OCI-LY1 (cell line): ENCODE measurements around the gene CEP152.

Experiments used
- H2AFZ ChIP-seq: fragments of 200-600 bp; sonication (generic), shearing (Covaris generic); 2 replicates; pipeline ENCODE4 v1.6.0; 2014; ENCODE audit warnings: antibody characterized with exemption, mild to moderate bottlenecking, low read length
- H3F3A ChIP-seq: fragments of 200-600 bp; sonication (generic), shearing (Covaris generic); 2 replicates; pipeline ENCODE4 v1.6.0; 2014; ENCODE audit warnings: mild to moderate bottlenecking, antibody characterized with exemption, low read length, moderate library complexity; ENCODE audit not compliant: insufficient read depth
- H3K27ac ChIP-seq: fragments of 200-600 bp; sonication (generic); 2 replicates; pipeline ENCODE4 v1.5.1; 2014; ENCODE audit warnings: low read length, mixed run types, mild to moderate bottlenecking, low read depth; ENCODE audit not compliant: poor library complexity, severe bottlenecking
- H3K27me3 ChIP-seq: fragments of 200-600 bp; sonication (generic); 2 replicates; pipeline ENCODE4 v1.6.0; 2014; ENCODE audit warnings: antibody characterized with exemption, mild to moderate bottlenecking, low read length, moderate library complexity; ENCODE audit not compliant: insufficient read depth
- H3K36me3 ChIP-seq: fragments of 200-600 bp; sonication (generic); 2 replicates; pipeline ENCODE4 v1.6.1; 2014; ENCODE audit warnings: mild to moderate bottlenecking, antibody characterized with exemption, low read length, moderate library complexity, mixed read lengths; ENCODE audit not compliant: insufficient read depth
- H3K4me1 ChIP-seq: fragments of 200-600 bp; sonication (generic); 2 replicates; pipeline ENCODE4 v1.5.1; 2014; ENCODE audit warnings: mild to moderate bottlenecking, low read length, moderate library complexity; ENCODE audit not compliant: insufficient read depth, severe bottlenecking
- H3K4me2 ChIP-seq: fragments of 200-600 bp; sonication (generic), shearing (Covaris generic); 2 replicates; pipeline ENCODE4 v1.6.1; 2014; ENCODE audit warnings: low read length
- H3K4me3 ChIP-seq: fragments of 200-600 bp; sonication (generic); 2 replicates; pipeline ENCODE4 v1.5.1; 2014; ENCODE audit warnings: low read length, low read depth, mild to moderate bottlenecking, mixed read lengths; ENCODE audit not compliant: poor library complexity, severe bottlenecking
- H3K79me2 ChIP-seq: fragments of 200-600 bp; shearing (Covaris generic); 2 replicates; pipeline ENCODE4 v1.6.1; 2016; ENCODE audit warnings: mixed run types, low read length, mixed read lengths; ENCODE audit not compliant: insufficient read depth
- H3K9ac ChIP-seq: fragments of 200-600 bp; sonication (generic), shearing (Covaris generic); 2 replicates; pipeline ENCODE4 v1.6.1; 2014; ENCODE audit warnings: mild to moderate bottlenecking, low read length, mixed read lengths
- H3K9me2 ChIP-seq: fragments of 200-600 bp; sonication (generic), shearing (Covaris generic); 2 replicates; pipeline ENCODE4 v1.6.1; 2014; ENCODE audit warnings: low read depth, mild to moderate bottlenecking, low read length, mixed read lengths
- H3K9me3 ChIP-seq: fragments of 200-600 bp; shearing (Covaris generic); 2 replicates; pipeline ENCODE4 v1.6.1; 2014; ENCODE audit warnings: low read length, mixed read lengths
- H4K20me1 ChIP-seq: fragments of 200-600 bp; sonication (generic), shearing (Covaris generic); 2 replicates; pipeline ENCODE4 v1.6.0; 2016; ENCODE audit warnings: mild to moderate bottlenecking, low read length; ENCODE audit not compliant: insufficient read depth
- EZH2 ChIP-seq: fragments of 200-600 bp; sonication (generic), shearing (Covaris generic); IDR thresholded peaks from 2 replicates; pipeline ENCODE4 v1.8.0; 2017; ENCODE audit warnings: borderline replicate concordance, mixed run types, mild to moderate bottlenecking, antibody characterized with exemption, low read length, moderate library complexity, mixed read lengths
- TF ChIP-seq, protein P1 (sequence below): fragments of 200-600 bp; sonication (generic), shearing (Covaris generic); IDR thresholded peaks from 2 replicates; pipeline ENCODE4 v1.5.1; 2017; ENCODE audit warnings: mild to moderate bottlenecking, antibody characterized with exemption, low read length, moderate library complexity, mixed read lengths

CEP152 gene

DNA sequence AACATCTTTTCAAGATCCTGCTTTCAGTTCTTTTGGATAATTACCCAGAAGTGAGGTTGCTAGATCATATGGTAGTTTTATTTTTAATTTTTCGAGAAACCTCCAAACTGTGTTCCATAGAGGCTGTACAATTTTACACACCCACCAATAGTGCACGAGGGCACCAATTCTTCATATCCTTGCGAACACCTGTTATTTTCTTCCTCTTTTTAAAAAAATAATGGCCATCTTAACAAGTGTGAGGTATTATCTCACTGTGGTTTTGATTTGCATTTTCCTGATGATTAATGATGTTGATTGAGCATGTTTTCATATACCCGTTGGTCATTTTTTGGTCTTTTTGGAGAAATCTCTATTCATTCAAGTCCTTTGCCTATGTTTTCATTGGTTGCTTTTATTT is 17.6 kb upstream of the CEP152 start:
- Histone ChIP-seq H3K4me3 (no peak overlapping the region), H3K27me3 (no peaks in the 10 kb centered on the region), H3K27ac (no peak overlapping the region), H3K79me2 (no peaks in the 10 kb centered on the region), H3K4me1 (no peaks in the 10 kb centered on the region), H3K9me2 (no peaks in the 10 kb centered on the region), H3K4me2 (no peak overlapping the region), H3K36me3 (no peaks in the 10 kb centered on the region), H3K9ac (no peak overlapping the region), H3F3A (no peaks in the 10 kb centered on the region), H2AFZ (no peak overlapping the region), H3K9me3 (no peaks in the 10 kb centered on the region), H4K20me1 (no peaks in the 10 kb centered on the region)
- TF ChIP-seq, protein P1, sequence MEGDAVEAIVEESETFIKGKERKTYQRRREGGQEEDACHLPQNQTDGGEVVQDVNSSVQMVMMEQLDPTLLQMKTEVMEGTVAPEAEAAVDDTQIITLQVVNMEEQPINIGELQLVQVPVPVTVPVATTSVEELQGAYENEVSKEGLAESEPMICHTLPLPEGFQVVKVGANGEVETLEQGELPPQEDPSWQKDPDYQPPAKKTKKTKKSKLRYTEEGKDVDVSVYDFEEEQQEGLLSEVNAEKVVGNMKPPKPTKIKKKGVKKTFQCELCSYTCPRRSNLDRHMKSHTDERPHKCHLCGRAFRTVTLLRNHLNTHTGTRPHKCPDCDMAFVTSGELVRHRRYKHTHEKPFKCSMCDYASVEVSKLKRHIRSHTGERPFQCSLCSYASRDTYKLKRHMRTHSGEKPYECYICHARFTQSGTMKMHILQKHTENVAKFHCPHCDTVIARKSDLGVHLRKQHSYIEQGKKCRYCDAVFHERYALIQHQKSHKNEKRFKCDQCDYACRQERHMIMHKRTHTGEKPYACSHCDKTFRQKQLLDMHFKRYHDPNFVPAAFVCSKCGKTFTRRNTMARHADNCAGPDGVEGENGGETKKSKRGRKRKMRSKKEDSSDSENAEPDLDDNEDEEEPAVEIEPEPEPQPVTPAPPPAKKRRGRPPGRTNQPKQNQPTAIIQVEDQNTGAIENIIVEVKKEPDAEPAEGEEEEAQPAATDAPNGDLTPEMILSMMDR, result no peak
- TF ChIP-seq EZH2, result no peak

DNA sequence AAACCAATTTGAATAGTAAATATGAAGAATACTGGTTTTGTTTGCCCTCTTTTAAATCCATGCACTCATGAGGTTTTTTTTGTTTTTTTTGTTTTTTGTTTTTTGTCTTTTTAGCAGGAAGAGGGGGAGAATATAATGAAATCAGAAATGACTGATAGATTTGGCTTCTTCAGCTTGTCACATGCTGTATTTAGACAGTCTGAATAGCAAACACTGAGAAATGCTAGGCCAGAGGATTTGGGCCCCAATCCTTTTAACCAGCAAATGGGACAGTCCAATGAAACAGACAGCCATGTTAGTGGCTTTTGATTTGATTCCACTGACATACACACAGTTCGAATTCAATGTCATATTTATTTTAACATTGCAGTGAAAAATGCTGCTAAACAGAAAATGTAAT is 14.2 kb upstream of the CEP152 start:
- Histone ChIP-seq H4K20me1 (no peaks in the 10 kb centered on the region), H3K27me3 (no peaks in the 10 kb centered on the region; the same call in 1 of the 2 replicates), H3K4me2 (no peak overlapping the region), H3K9me2 (no peaks in the 10 kb centered on the region), H3K79me2 (no peaks in the 10 kb centered on the region), H3K9me3 (no peaks in the 10 kb centered on the region), H3K9ac (no peak overlapping the region), H3K4me3 (no peak overlapping the region), H3K27ac (no peak overlapping the region), H3K4me1 (no peaks in the 10 kb centered on the region), H2AFZ (no peak overlapping the region), H3K36me3 (no peaks in the 10 kb centered on the region; the same call in 1 of the 2 replicates), H3F3A (no peaks in the 10 kb centered on the region)
- TF ChIP-seq EZH2, result no peak
- TF ChIP-seq, protein P1, result no peak

DNA sequence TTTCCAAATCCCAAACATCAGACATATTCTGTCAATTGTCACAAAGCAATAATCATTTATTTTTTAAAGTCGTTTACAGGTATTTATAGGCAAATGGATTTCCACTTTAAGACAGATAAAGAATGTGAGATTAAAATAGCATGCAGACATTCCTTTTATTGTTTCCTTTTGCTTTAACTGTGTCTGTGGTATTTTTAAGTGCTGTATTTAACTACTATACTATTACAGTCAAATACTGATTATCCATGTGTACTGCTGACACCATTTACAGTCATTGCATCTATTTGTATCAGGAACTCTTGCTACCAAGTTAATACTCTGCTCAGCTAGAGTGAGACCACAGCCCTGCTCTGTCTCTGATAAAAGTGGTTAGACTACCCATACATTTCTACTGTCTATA is 12.8 kb upstream of the CEP152 start:
- no peak overlapping the region for H3K4me2 ChIP-seq

More for the DNA sequence above, 12.8 kb upstream of the CEP152 start:
- Histone ChIP-seq H2AFZ (no peak overlapping the region), H3F3A (no peaks in the 10 kb centered on the region), H3K36me3 (no peaks in the 10 kb centered on the region; the same call in 1 of the 2 replicates), H3K9me3 (no peaks in the 10 kb centered on the region), H3K27me3 (no peaks in the 10 kb centered on the region; the same call in 1 of the 2 replicates), H4K20me1 (no peaks in the 10 kb centered on the region), H3K9ac (no peak overlapping the region), H3K27ac (no peak overlapping the region), H3K9me2 (no peaks in the 10 kb centered on the region), H3K79me2 (no peaks in the 10 kb centered on the region), H3K4me1 (no peaks in the 10 kb centered on the region), H3K4me3 (no peak overlapping the region)
- no peak for TF ChIP-seq EZH2
- TF ChIP-seq, protein P1, result no peak
